Measurements from ENCODE around the gene ST6GALNAC3.

GRCh38 chr1:76189310-76189709, 114.8 kb downstream of the ST6GALNAC3 start:
- TF ChIP-seq, protein P1, sequence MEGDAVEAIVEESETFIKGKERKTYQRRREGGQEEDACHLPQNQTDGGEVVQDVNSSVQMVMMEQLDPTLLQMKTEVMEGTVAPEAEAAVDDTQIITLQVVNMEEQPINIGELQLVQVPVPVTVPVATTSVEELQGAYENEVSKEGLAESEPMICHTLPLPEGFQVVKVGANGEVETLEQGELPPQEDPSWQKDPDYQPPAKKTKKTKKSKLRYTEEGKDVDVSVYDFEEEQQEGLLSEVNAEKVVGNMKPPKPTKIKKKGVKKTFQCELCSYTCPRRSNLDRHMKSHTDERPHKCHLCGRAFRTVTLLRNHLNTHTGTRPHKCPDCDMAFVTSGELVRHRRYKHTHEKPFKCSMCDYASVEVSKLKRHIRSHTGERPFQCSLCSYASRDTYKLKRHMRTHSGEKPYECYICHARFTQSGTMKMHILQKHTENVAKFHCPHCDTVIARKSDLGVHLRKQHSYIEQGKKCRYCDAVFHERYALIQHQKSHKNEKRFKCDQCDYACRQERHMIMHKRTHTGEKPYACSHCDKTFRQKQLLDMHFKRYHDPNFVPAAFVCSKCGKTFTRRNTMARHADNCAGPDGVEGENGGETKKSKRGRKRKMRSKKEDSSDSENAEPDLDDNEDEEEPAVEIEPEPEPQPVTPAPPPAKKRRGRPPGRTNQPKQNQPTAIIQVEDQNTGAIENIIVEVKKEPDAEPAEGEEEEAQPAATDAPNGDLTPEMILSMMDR (IDR thresholded peaks at IDR 0.05), result no peak
- TF ChIP-seq POLR2A (IDR thresholded peaks at IDR 0.05), result no peak
